NCI-H2029 (cell line): ENCODE results near the gene DSG3.

Experiments
- DNase-seq: peaks from one replicate; lab custom pipeline; 2025; lab: John Stamatoyannopoulos, UW

Gene DSG3

GRCh38 chr18:31432316-31432715 is 15.2 kb upstream of the DSG3 start:
- DNase-seq, result no peak

GRCh38 chr18:31436825-31437224 is 10.7 kb upstream of the DSG3 start:
- no peak for DNase-seq

- DNase-seq, result no peak
These were observed 9.1 kb upstream of the DSG3 start for GRCh38 chr18:31438402-31438801.

- DNase-seq, result no peak
These were observed 7.7 kb upstream of the DSG3 start for GRCh38 chr18:31439807-31440325.

- no peak for DNase-seq
These were observed 6.8 kb upstream of the DSG3 start for GRCh38 chr18:31440787-31441186.

- DNase-seq, result no peak
These were observed 6.0 kb upstream of the DSG3 start for GRCh38 chr18:31441493-31441892.

- no peak for DNase-seq
These were observed 3.4 kb upstream of the DSG3 start for GRCh38 chr18:31444142-31444541.

- no peak for DNase-seq
These were observed 1.6 kb upstream of the DSG3 start for GRCh38 chr18:31445908-31446307.

- DNase-seq, result no peak
These were observed 687 bp upstream of the DSG3 start for GRCh38 chr18:31446854-31447253.

GRCh38 chr18:31450409-31450808 is 2.9 kb downstream of the DSG3 start:
- DNase-seq, result no peak

GRCh38 chr18:31451625-31452024 is 4.1 kb downstream of the DSG3 start:
- no peak for DNase-seq

GRCh38 chr18:31454066-31454708 is 6.6 kb downstream of the DSG3 start:
- no peak for DNase-seq

- no peak for DNase-seq
These were observed 22.1 kb downstream of the DSG3 start for GRCh38 chr18:31469629-31470028.

- no peak for DNase-seq
These were observed 31.1 kb downstream of the DSG3 start for GRCh38 chr18:31478688-31479087.

GRCh38 chr18:31482051-31482450 is 34.5 kb downstream of the DSG3 start:
- DNase-seq, result no peak

- no peak for DNase-seq
These were observed 35.9 kb downstream of the DSG3 start for GRCh38 chr18:31483396-31483795.

- DNase-seq, result no peak
These were observed 36.9 kb downstream of the DSG3 start for GRCh38 chr18:31484461-31484860.

GRCh38 chr18:31486165-31486564 is 38.6 kb downstream of the DSG3 start:
- DNase-seq, result no peak

GRCh38 chr18:31487246-31488015 is 39.9 kb downstream of the DSG3 start:
- DNase-seq, result no peak

- no peak for DNase-seq
These were observed 41.8 kb downstream of the DSG3 start for GRCh38 chr18:31489311-31489710.

- DNase-seq, result no peak
These were observed 42.8 kb downstream of the DSG3 start for GRCh38 chr18:31490387-31490786.

GRCh38 chr18:31490833-31491232 is 43.3 kb downstream of the DSG3 start:
- no peak for DNase-seq

- no peak for DNase-seq
These were observed 44.0 kb downstream of the DSG3 start for GRCh38 chr18:31491586-31491985.

- no peak for DNase-seq
These were observed 45.1 kb downstream of the DSG3 start for GRCh38 chr18:31492671-31493070.
